Panc1 (cell line): Measurements from ENCODE around the gene STK39. TPM values are rescaled to one million over a fixed set of nuclear protein-coding genes. Genes with fewer than 3 reads are reported as not detected.

Experiments
- ATAC-seq: fragments of 200-7000 bp; cut with Tn5 transposase; 2 replicates; pipeline ENCODE4 v1.9.1; 2020; ENCODE audit warnings: mild to moderate bottlenecking, moderate library complexity
- BruUV-seq: library from RNA; stranded (reverse); fragments of 400-500 nt; replicated peaks from 2 replicates; lab custom pipeline; 2021; lab: Mats Ljungman, UMichigan
- CTCF ChIA-PET: fragments of 300-600 bp; sonication (Branson Sonifier 250); formaldehyde crosslinking; loops from one replicate; lab custom pipeline; 2022; ENCODE audit warnings: antibody characterized with exemption; lab: Charles Lee
- POLR2A ChIA-PET: fragments of 300-600 bp; sonication (Branson Sonifier 250); formaldehyde crosslinking; loops from one replicate; lab custom pipeline; 2022; ENCODE audit warnings: antibody characterized with exemption; lab: Charles Lee
- DNase-seq: peaks from one replicate; pipeline ENCODE4 v3.0.0-alpha.2; 2010; ENCODE audit warnings: low read depth, low spot score
- H3K27ac ChIP-seq: 2 replicates; pipeline ENCODE4 v1.5.1; 2011; ENCODE audit warnings: mild to moderate bottlenecking, low read length, inconsistent platforms
- H3K27me3 ChIP-seq: fragments of 200-500 bp; sonication (Bioruptor generic); 2 replicates; pipeline ENCODE4 v1.6.0; 2014; ENCODE audit warnings: low read length, inconsistent platforms; ENCODE audit not compliant: control insufficient read depth, insufficient read depth
- H3K36me3 ChIP-seq: fragments of 200-500 bp; sonication (Bioruptor generic); 2 replicates; pipeline ENCODE4 v1.5.1; 2014; ENCODE audit warnings: inconsistent platforms, mild to moderate bottlenecking, low read length, moderate library complexity; ENCODE audit not compliant: control insufficient read depth, insufficient read depth
- H3K4me1 ChIP-seq: 2 replicates; pipeline ENCODE4 v1.5.1; 2011; ENCODE audit warnings: inconsistent platforms, mild to moderate bottlenecking, low read length, moderate library complexity; ENCODE audit not compliant: control insufficient read depth, insufficient read depth
- H3K4me3 ChIP-seq, 2 experiments: 2 replicates each; pipeline ENCODE4 v1.5.1; 2011 to 2012; ENCODE audit warnings: low read depth in 2 of 2, low read length in 2 of 2, mild to moderate bottlenecking in 2 of 2, inconsistent platforms in 1 of 2, moderate library complexity in 1 of 2
- H3K9me3 ChIP-seq: fragments of 200-500 bp; sonication (Bioruptor generic); 2 replicates; pipeline ENCODE4 v1.5.1; 2014; ENCODE audit warnings: low read depth, mild to moderate bottlenecking, inconsistent platforms, low read length, moderate library complexity; ENCODE audit not compliant: control insufficient read depth, insufficient read depth
- POLR2AphosphoS5 ChIP-seq: IDR thresholded peaks from 2 replicates; pipeline ENCODE4 v1.6.1; 2012; ENCODE audit warnings: mild to moderate bottlenecking, low read depth, low read length, moderate library complexity
- SIN3A ChIP-seq: IDR thresholded peaks from 2 replicates; pipeline ENCODE4 v1.6.1; 2012; ENCODE audit warnings: low read depth, mild to moderate bottlenecking, low read length, moderate library complexity, borderline replicate concordance; ENCODE audit not compliant: insufficient read depth
- TCF7L2 ChIP-seq: IDR thresholded peaks from 2 replicates; pipeline ENCODE4 v1.6.1; 2011; ENCODE audit warnings: mild to moderate bottlenecking, low read depth, low read length, inconsistent platforms
- in situ Hi-C: cut with HindIII; loops from 2 replicates; pipeline ENCODE4 v1.10.0; 2016; ENCODE audit warnings: low sequenced_read_pairs, low pct_unique_long_range_greater_than_20kb
- intact Hi-C: fragments of 100-400 bp; cut with micrococcal nuclease; formaldehyde crosslinking; loops from one replicate; pipeline ENCODE4 v1.10.0; 2022; ENCODE audit not compliant: unreplicated experiment
- total RNA-seq: library from RNA; stranded (reverse); gene quantifications from one replicate; pipeline ENCODE4 v1.2.1, GENCODE V29; 2021; ENCODE audit not compliant: unreplicated experiment
- TF ChIP-seq, protein P1 (sequence below), 2 experiments: IDR thresholded peaks; 2 replicates each; pipeline ENCODE4 v1.6.1; 2011 to 2012; ENCODE audit warnings: low read depth in 2 of 2, control low read depth in 1 of 2, low read length in 1 of 2, mild to moderate bottlenecking in 1 of 2, moderate library complexity in 1 of 2; ENCODE audit not compliant: insufficient read depth in 1 of 2
- TF ChIP-seq, protein P2 (sequence below): fragments of 450-650 bp; IDR thresholded peaks from 2 replicates; pipeline ENCODE4 v1.5.1; 2017; ENCODE audit warnings: mild to moderate bottlenecking

STK39 gene
- total RNA-seq, 1 experiment from 2014 or later = 14.0 TPM

DNA sequence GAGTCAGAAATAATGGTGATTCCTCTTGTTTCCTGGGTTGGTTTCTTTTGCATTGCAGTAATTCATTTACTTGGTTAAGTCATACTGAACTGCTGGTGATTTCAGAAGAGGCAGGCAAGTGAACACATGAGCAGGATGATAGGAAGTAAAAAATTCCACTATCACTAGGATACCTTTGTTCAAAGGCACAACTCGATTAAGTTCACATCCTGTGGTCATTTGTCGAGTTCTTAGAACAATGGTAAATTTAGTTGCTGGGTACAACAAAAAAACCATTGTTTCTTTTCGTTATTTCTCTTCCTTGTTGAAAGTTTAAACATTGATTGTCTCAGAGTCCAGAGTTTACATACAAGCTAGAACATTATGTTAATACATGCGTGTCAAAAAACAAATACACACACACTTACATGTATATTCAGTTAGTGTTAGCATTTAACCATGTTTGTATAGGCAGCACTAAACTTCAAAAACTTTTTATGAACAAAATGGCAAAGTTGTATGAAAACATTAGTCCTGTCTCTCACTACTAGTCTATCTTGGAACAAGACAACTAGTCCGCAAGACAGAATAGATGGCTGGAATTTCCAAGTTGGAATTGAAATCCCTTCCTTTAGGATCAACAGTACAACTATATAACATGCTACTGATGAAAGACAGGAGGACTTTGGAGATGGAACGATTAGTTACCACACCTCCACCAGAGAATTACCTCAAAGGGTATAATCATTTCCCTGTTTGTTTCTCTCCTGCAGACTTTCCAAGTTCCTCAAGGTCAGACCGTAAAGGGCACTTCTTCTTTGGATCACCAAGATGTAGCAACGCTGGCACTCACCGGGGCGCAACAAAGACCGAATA, 26.2 kb downstream of the STK39 start:
- no peak overlapping the region for H3K4me3 ChIP-seq
- no peak for ATAC-seq
- H3K9me3 ChIP-seq = no peaks in the 10 kb centered on the region
- TF ChIP-seq, protein P1, sequence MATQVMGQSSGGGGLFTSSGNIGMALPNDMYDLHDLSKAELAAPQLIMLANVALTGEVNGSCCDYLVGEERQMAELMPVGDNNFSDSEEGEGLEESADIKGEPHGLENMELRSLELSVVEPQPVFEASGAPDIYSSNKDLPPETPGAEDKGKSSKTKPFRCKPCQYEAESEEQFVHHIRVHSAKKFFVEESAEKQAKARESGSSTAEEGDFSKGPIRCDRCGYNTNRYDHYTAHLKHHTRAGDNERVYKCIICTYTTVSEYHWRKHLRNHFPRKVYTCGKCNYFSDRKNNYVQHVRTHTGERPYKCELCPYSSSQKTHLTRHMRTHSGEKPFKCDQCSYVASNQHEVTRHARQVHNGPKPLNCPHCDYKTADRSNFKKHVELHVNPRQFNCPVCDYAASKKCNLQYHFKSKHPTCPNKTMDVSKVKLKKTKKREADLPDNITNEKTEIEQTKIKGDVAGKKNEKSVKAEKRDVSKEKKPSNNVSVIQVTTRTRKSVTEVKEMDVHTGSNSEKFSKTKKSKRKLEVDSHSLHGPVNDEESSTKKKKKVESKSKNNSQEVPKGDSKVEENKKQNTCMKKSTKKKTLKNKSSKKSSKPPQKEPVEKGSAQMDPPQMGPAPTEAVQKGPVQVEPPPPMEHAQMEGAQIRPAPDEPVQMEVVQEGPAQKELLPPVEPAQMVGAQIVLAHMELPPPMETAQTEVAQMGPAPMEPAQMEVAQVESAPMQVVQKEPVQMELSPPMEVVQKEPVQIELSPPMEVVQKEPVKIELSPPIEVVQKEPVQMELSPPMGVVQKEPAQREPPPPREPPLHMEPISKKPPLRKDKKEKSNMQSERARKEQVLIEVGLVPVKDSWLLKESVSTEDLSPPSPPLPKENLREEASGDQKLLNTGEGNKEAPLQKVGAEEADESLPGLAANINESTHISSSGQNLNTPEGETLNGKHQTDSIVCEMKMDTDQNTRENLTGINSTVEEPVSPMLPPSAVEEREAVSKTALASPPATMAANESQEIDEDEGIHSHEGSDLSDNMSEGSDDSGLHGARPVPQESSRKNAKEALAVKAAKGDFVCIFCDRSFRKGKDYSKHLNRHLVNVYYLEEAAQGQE (IDR thresholded peaks at IDR 0.05; ENCODE audit: insufficient read depth in 1 of 2, low read depth in 2 of 2, low read length in 1 of 2) = no peak
- no peak for TF ChIP-seq POLR2AphosphoS5
- no peak for TF ChIP-seq TCF7L2
- TF ChIP-seq, protein P2, sequence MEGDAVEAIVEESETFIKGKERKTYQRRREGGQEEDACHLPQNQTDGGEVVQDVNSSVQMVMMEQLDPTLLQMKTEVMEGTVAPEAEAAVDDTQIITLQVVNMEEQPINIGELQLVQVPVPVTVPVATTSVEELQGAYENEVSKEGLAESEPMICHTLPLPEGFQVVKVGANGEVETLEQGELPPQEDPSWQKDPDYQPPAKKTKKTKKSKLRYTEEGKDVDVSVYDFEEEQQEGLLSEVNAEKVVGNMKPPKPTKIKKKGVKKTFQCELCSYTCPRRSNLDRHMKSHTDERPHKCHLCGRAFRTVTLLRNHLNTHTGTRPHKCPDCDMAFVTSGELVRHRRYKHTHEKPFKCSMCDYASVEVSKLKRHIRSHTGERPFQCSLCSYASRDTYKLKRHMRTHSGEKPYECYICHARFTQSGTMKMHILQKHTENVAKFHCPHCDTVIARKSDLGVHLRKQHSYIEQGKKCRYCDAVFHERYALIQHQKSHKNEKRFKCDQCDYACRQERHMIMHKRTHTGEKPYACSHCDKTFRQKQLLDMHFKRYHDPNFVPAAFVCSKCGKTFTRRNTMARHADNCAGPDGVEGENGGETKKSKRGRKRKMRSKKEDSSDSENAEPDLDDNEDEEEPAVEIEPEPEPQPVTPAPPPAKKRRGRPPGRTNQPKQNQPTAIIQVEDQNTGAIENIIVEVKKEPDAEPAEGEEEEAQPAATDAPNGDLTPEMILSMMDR = no peak
- TF ChIP-seq SIN3A = no peak
- no peaks in the 10 kb centered on the region for H3K4me1 ChIP-seq
- intact Hi-C loops = no loop called here
- no TSS peak for BruUV-seq
- H3K27ac ChIP-seq = no peak overlapping the region
- H3K36me3 ChIP-seq = no peaks in the 10 kb centered on the region
- ChIA-PET POLR2A (no interaction called here), CTCF (no interaction called here)
- no peak for DNase-seq
- in situ Hi-C loops = no loop called here
- H3K27me3 ChIP-seq = no peaks in the 10 kb centered on the region

DNA sequence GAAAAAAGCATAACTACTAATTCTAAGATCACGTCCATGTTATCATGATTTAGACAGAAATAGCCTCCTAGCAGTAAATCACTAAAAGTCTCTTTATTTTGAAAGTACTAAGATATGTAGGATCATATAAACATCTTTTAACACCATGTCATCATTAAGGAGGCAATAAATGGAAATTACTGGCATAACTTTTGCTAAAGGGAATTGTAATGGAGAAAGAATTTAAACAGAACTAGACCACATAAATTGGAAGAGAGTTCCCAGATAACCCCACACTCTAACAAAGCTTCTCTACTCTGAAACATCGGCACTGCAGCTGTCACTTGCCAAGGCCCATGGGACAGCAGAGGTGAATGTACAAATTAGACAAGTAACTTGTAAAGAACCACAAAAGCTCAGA, 29.5 kb downstream of the STK39 start:
- no peaks in the 10 kb centered on the region for H3K36me3 ChIP-seq
- POLR2A ChIA-PET = no interaction called here
- BruUV-seq = no TSS peak
- no peaks in the 10 kb centered on the region for H3K27me3 ChIP-seq
- intact Hi-C loops (no loop called here), in situ Hi-C loops (no loop called here)
- ATAC-seq (no peak), DNase-seq (no peak)
- H3K27ac ChIP-seq = no peak overlapping the region
- no peak for TF ChIP-seq SIN3A
- TF ChIP-seq, protein P1 (IDR thresholded peaks at IDR 0.05; ENCODE audit: insufficient read depth in 1 of 2, low read depth in 2 of 2, low read length in 1 of 2) = no peak
- TF ChIP-seq, protein P2 = no peak
- TF ChIP-seq TCF7L2 = no peak
- no peak for TF ChIP-seq POLR2AphosphoS5
- H3K4me1 ChIP-seq = no peaks in the 10 kb centered on the region
- no peaks in the 10 kb centered on the region for H3K9me3 ChIP-seq
- no peak overlapping the region for H3K4me3 ChIP-seq
- CTCF ChIA-PET = interaction anchor here (0.6 kb wide), 1 partner anchor 78 kb away, joined by 6 read pairs; no protein-coding TSS in a partner anchor
